Lower leg skin (tissue), 4 donors: Measurements from ENCODE around the gene NF2. TPM values are rescaled to one million over a fixed set of nuclear protein-coding genes. Genes with fewer than 3 reads are reported as not detected.
A peak's percentile ranks its signal among the peaks of the same experiment; 100 is the strongest.

ENCODE experiments used
- DNase-seq, 2 donors: peaks; one replicate each; pipeline ENCODE4 v3.0.0-alpha.2; 2019; ENCODE audit warnings: low spot score in 2 of 2
- H3K4me3 ChIP-seq: fragments of 200-600 bp; sonication (generic); 2 replicates; pipeline ENCODE4 v1.5.1; 2017; ENCODE audit warnings: mild to moderate bottlenecking, low read depth; ENCODE audit not compliant: poor library complexity, severe bottlenecking
- POLR2A ChIP-seq, 2 donors: fragments of 450-650 bp; IDR thresholded peaks; one replicate each; pipeline ENCODE4 v1.6.1; 2016 to 2017; ENCODE audit warnings: antibody characterized with exemption in 2 of 2, mild to moderate bottlenecking in 1 of 2, moderate library complexity in 1 of 2
- WGBS, 2 donors: methylation state at CpG; one replicate each; pipeline ENCODE4 v1.1.5; 2018; 5-methylcytosine and 5-hydroxymethylcytosine counted together
- intact Hi-C: fragments of 100-400 bp; cut with DNase I; formaldehyde crosslinking; loops from one replicate; pipeline ENCODE4 v1.15.0; 2023; ENCODE audit warnings: low total_unique reads
- total RNA-seq, 4 donors: library from RNA; depleted of rRNA; stranded (reverse); fragments of >200 nt; gene quantifications; one replicate each; pipeline ENCODE4 v1.1.0, GENCODE V29; 2016
- TF ChIP-seq, protein P1 (sequence below), 3 donors: fragments of 450-650 bp; IDR thresholded peaks; one replicate each; pipeline ENCODE4 v1.5.1; 2016; ENCODE audit warnings: antibody characterized with exemption in 3 of 3, mild to moderate bottlenecking in 3 of 3, moderate library complexity in 2 of 3

NF2 gene
- total RNA-seq, 4 donors from 2014 or later = 16.7 to 32.0 (median 25.2) TPM

DNA sequence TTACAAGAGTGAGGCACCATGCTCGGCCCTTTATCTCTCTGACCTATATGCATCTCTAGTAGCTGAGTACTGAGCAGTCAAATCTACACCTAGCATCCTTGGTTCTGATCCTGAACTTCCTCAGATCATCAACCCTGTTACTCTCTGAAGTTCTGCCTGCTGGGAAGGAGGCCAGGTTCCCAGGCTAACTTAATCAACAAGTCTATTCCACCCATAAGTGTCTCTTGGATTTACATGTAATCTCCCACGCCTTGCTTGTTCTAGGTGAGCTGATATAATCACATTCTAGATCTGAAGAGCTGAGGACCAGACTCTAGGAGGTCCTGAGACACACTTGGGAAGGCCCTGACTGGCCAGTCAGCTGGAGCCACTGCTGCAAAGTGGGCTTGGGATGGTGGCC is 138.5 kb downstream of the NF2 start:
- no peak for DNase-seq
- intact Hi-C loops = no loop called here
- TF ChIP-seq, protein P1, sequence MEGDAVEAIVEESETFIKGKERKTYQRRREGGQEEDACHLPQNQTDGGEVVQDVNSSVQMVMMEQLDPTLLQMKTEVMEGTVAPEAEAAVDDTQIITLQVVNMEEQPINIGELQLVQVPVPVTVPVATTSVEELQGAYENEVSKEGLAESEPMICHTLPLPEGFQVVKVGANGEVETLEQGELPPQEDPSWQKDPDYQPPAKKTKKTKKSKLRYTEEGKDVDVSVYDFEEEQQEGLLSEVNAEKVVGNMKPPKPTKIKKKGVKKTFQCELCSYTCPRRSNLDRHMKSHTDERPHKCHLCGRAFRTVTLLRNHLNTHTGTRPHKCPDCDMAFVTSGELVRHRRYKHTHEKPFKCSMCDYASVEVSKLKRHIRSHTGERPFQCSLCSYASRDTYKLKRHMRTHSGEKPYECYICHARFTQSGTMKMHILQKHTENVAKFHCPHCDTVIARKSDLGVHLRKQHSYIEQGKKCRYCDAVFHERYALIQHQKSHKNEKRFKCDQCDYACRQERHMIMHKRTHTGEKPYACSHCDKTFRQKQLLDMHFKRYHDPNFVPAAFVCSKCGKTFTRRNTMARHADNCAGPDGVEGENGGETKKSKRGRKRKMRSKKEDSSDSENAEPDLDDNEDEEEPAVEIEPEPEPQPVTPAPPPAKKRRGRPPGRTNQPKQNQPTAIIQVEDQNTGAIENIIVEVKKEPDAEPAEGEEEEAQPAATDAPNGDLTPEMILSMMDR (IDR thresholded peaks at IDR 0.05) = no peak
- no peak for TF ChIP-seq POLR2A (IDR thresholded peaks at IDR 0.05)
- WGBS, 2 donors = 54 to 65% methylated on average over 2 of the region's 2 CpGs
- no peak overlapping the region for H3K4me3 ChIP-seq

GRCh38 chr22:29742326-29742725 is 138.9 kb downstream of the NF2 start:
- 78 to 87% methylated on average over 13 of the region's 13 CpGs for WGBS, 2 donors
- H3K4me3 ChIP-seq = no peak overlapping the region
- TF ChIP-seq, protein P1 (IDR thresholded peaks at IDR 0.05) = no peak
- no peak for TF ChIP-seq POLR2A (IDR thresholded peaks at IDR 0.05)
- intact Hi-C loops = no loop called here
- no peak for DNase-seq

DNA sequence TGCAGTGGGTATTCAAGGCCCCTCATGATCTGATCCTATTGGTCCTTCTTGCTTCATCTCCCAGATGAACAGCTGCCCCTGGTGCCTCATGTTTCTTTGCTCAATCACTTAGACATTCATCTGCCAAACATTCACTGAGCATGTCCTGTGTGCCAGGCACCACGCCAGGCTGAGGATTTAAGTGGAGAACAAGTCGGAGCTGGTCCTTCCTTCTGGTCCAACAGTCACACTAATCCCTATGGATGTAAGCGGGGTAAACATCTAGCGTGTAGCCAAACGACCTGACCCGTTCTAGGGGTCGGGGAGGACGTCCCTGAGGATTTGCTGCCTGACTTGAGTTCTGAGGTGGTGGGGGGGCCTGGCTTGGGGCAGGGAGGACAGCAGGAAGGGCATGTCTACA is 141.5 kb downstream of the NF2 start:
- no peak for TF ChIP-seq POLR2A (IDR thresholded peaks at IDR 0.05)
- TF ChIP-seq, protein P1 (IDR thresholded peaks at IDR 0.05) = no peak
- intact Hi-C loops = no loop called here
- H3K4me3 ChIP-seq = no peak overlapping the region
- WGBS, 2 donors = 37 to 55% methylated on average over 8 of the region's 8 CpGs
- peak; percentile 74 to 91 for DNase-seq

GRCh38 chr22:29747832-29748231 is 144.4 kb downstream of the NF2 start:
- TF ChIP-seq POLR2A (IDR thresholded peaks at IDR 0.05) = no peak
- TF ChIP-seq, protein P1 (IDR thresholded peaks at IDR 0.05) = no peak
- intact Hi-C loops = no loop called here
- H3K4me3 ChIP-seq = no peak overlapping the region
- WGBS, 2 donors = 90 to 91% methylated on average over 7 of the region's 7 CpGs
- DNase-seq = no peak

Other genes with a start within 250 kb of the NF2 start
- 10 to 100 TPM; 65.4 to 95.5 (median 79.0) TPM for gene AP1B1, start 215.1 kb upstream of the NF2 start, total RNA-seq
- gene RFPL1, start 165.1 kb upstream of the NF2 start, total RNA-seq = not detected
- gene NEFH, start 123.4 kb upstream of the NF2 start, total RNA-seq = 1 to 10 TPM in 1 of 4 donors, under 1 TPM in 3; 0.23 to 3.0 (median 0.53) TPM
- 10 to 100 TPM; 14.2 to 30.5 (median 23.3) TPM for gene THOC5, start 49.9 kb upstream of the NF2 start, total RNA-seq
- 10 to 100 TPM; 19.8 to 23.7 (median 21.8) TPM for gene NIPSNAP1, start 22.5 kb upstream of the NF2 start, total RNA-seq
- gene CABP7, start 116.4 kb downstream of the NF2 start, total RNA-seq = not detected
- gene ZMAT5, start 163.4 kb downstream of the NF2 start, total RNA-seq = 10 to 100 TPM; 17.2 to 30.1 (median 21.8) TPM
- 10 to 100 TPM; 23.1 to 65.8 (median 44.3) TPM for gene UQCR10, start 163.7 kb downstream of the NF2 start, total RNA-seq
- 10 to 100 TPM; 30.2 to 53.2 (median 45.8) TPM for gene ASCC2, start 234.6 kb downstream of the NF2 start, total RNA-seq